Measurements from ENCODE around the gene ZNRD2. TPM values are rescaled to one million over a fixed set of nuclear protein-coding genes. Genes with fewer than 3 reads are reported as not detected.

Gene ZNRD2
- total RNA-seq, 2 donors from 2014 or later: 30.3 to 39.0 TPM

DNA sequence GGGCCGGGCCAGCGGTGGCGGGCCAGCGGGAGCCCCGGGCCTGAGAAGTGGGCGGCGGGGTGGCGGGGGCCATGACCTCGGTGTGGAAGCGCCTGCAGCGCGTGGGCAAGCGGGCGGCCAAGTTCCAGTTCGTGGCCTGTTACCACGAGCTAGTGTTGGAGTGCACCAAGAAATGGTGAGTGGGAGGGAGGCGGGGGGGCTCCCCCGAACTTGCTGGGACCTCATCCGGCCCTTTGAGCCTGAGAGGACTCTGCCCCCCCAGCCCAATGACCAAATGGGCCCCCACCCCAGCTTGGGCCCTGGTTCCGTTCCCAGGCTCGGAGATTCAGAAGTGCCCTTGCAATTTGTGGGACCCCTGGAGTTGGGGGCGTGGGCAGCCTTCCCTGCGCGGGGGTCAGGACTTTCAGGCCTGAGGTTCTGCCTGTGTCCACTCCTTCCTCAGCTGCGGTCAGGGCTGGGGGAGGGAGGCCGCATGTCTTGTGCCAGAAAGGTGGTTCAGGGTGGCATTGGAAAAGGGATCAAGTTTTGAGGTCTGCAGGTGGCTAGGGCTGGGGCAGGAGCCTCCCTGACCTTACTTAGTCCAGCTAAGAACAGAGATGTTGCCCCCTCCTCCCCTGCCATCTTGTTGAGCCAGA, 6.1 kb downstream of the ZNRD2 start:
- no peak for DNase-seq
- peaks cover 5% of the 10 kb centered on the region for H3K36me3 Mint-ChIP-seq (ENCODE audit: low read depth)
- peaks cover 47% of the 10 kb centered on the region for H3K4me1 Mint-ChIP-seq
- H3K27ac Mint-ChIP-seq: peak overlapping the region; percentile 94
- no peaks in the 10 kb centered on the region for H3K9me3 ChIP-seq (ENCODE audit: control insufficient read depth, low read length, poor library complexity, severe bottlenecking)
- no peaks in the 10 kb centered on the region for H3K27me3 Mint-ChIP-seq
- no peak for ATAC-seq
- peak overlapping the region; percentile 94 for H3K4me3 Mint-ChIP-seq

GRCh38 chr11:65576867-65577755, 6.8 kb downstream of the ZNRD2 start:
- ATAC-seq (no peak), DNase-seq (no peak)
- Mint-ChIP-seq H3K27me3 (no peaks in the 10 kb centered on the region), H3K4me1 (peaks cover 46% of the 10 kb centered on the region), H3K27ac (peak overlapping the region; percentile 94), H3K4me3 (peak overlapping the region; percentile 94), H3K36me3 (ENCODE audit: low read depth) (peaks cover 5% of the 10 kb centered on the region)
- no peaks in the 10 kb centered on the region for H3K9me3 ChIP-seq (ENCODE audit: control insufficient read depth, low read length, poor library complexity, severe bottlenecking)

DNA sequence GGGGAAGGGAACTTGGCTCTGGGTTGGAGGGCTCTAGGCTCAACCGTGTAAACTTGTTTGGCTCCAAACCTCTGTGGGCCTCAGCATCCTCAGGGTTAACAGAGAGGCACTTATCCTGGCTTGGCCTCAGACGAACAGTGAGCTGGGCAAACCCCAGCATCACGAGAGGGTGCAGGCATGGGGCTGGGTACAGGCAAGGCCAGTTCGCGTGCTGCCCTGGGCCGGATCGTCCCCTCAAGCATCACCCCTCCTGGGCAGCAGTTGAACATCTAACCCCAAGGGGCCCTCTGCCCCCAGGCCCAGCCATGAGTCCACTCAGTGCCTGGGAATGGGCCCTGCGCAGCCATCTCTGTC, 7.5 kb downstream of the ZNRD2 start:
- Mint-ChIP-seq H3K4me3 (peak overlapping the region; percentile 94), H3K27me3 (no peaks in the 10 kb centered on the region), H3K27ac (peak overlapping the region; percentile 94), H3K36me3 (ENCODE audit: low read depth) (peaks cover 5% of the 10 kb centered on the region), H3K4me1 (peaks cover 50% of the 10 kb centered on the region)
- H3K9me3 ChIP-seq (ENCODE audit: control insufficient read depth, low read length, poor library complexity, severe bottlenecking): no peaks in the 10 kb centered on the region
- no peak for ATAC-seq
- DNase-seq: no peak

DNA sequence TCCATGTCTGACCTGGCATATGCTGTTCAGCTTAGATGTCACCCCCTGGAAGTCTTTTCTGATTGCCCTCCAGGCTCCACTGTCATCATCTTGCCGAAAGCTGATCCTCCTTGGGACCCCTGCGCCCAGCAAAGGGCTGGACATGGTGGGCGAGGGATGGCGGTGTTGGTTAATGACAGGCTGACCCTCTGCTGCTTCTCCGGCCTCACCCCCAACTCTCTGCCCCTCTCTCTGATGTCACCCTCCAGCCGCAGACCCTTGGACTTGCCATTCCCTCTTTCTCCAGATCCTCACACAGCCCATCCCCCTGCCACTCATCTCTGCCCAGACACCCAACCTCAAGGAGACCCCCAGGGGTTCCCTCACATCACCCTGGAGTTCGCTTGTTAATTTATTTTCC, 7.9 kb downstream of the ZNRD2 start:
- DNase-seq (no peak), ATAC-seq (no peak)
- Mint-ChIP-seq H3K4me3 (peak overlapping the region; percentile 94), H3K27ac (peak overlapping the region; percentile 94), H3K4me1 (peaks cover 52% of the 10 kb centered on the region), H3K36me3 (ENCODE audit: low read depth) (peaks cover 5% of the 10 kb centered on the region), H3K27me3 (no peaks in the 10 kb centered on the region)
- H3K9me3 ChIP-seq (ENCODE audit: control insufficient read depth, low read length, poor library complexity, severe bottlenecking): no peaks in the 10 kb centered on the region

GRCh38 chr11:65578667-65579066, 8.4 kb downstream of the ZNRD2 start:
- no peaks in the 10 kb centered on the region for H3K9me3 ChIP-seq (ENCODE audit: control insufficient read depth, low read length, poor library complexity, severe bottlenecking)
- no peak for ATAC-seq
- Mint-ChIP-seq H3K27ac (peak overlapping the region; percentile 94), H3K36me3 (ENCODE audit: low read depth) (peaks cover 8% of the 10 kb centered on the region), H3K4me3 (peak overlapping the region; percentile 74), H3K4me1 (peaks cover 50% of the 10 kb centered on the region), H3K27me3 (no peaks in the 10 kb centered on the region)
- DNase-seq: no peak

DNA sequence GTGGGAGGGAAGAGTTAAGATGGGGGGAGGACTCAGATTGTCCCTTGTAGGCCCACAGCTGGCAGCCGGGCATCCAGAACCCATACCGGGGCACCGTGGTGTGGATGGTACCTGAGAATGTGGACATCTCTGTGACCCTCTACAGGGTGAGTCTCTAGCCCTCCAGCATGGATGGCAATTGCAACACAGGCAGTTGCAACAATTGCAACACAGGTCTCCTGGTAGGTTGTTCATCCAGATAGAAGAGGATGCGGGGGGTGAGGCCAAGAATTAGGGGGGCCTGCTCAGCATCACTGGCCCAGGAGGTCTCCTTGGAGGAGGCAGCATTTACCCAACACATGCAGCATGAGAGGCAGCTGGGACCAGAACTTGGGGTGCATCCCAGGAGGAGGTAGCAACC, 9.0 kb downstream of the ZNRD2 start:
- Mint-ChIP-seq H3K4me1 (peaks cover 49% of the 10 kb centered on the region), H3K27me3 (no peaks in the 10 kb centered on the region), H3K4me3 (no peak overlapping the region), H3K36me3 (ENCODE audit: low read depth) (peaks cover 8% of the 10 kb centered on the region), H3K27ac (no peak overlapping the region)
- DNase-seq (no peak), ATAC-seq (no peak)
- H3K9me3 ChIP-seq (ENCODE audit: control insufficient read depth, low read length, poor library complexity, severe bottlenecking): no peaks in the 10 kb centered on the region

DNA sequence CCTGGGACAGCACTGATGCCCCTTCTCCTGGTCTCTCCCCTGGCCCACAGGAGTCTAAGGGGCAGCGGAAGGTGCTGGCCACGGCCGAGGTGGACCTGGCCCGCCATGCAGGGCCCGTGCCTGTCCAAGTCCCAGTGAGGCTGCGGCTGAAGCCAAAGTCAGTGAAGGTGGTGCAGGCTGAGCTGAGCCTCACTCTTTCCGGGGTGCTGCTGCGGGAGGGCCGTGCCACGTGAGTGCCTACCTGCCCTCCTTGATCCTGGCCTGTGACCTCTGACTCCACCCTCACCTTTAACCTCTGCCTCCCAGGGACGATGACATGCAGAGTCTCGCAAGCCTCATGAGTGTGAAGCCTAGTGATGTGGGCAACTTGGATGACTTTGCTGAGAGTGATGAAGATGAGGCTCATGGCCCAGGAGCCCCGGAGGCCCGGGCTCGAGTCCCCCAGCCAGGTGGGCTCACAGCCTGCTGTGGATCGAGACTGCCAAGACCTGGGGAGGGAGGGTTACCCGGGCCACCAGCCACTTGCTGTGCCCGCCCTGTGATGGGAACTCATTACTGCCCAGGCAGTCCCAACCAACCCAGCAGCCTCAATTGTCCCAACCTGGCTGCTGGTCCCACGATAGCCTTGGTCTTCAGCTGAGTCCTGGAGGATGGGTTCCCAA, 9.9 kb downstream of the ZNRD2 start:
- Mint-ChIP-seq H3K36me3 (ENCODE audit: low read depth) (peaks cover 8% of the 10 kb centered on the region), H3K4me1 (peaks cover 43% of the 10 kb centered on the region), H3K27ac (peak overlapping the region; percentile 72), H3K4me3 (peak overlapping the region; percentile 47), H3K27me3 (no peaks in the 10 kb centered on the region)
- ATAC-seq: no peak
- no peak for DNase-seq
- no peaks in the 10 kb centered on the region for H3K9me3 ChIP-seq (ENCODE audit: control insufficient read depth, low read length, poor library complexity, severe bottlenecking)

DNA sequence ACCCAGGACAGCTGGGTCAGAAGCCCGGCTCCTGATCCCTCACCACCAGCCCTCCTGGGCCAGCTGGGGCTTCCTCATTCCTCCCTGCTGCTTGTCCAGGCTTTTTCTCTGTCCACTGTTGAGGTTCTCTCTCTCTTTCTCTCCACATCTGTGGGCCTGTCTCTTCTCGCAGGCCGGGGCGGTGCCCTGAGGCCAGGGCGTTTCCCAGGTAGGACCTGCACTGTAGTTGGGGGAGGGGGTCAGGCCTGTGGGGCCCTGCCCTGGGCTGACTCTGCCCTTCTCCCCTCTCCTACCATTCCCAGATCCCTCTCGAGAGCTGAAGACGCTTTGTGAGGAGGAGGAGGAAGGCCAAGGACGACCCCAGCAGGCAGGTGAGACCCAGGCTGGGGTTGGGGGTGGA, 10.5 kb downstream of the ZNRD2 start:
- peaks cover 39% of the 10 kb centered on the region for H3K4me1 Mint-ChIP-seq
- no peaks in the 10 kb centered on the region for H3K27me3 Mint-ChIP-seq
- ATAC-seq (no peak), DNase-seq (no peak)
- H3K27ac Mint-ChIP-seq: peak overlapping the region; percentile 72
- no peaks in the 10 kb centered on the region for H3K9me3 ChIP-seq (ENCODE audit: control insufficient read depth, low read length, poor library complexity, severe bottlenecking)
- H3K4me3 Mint-ChIP-seq: no peak overlapping the region
- peaks cover 8% of the 10 kb centered on the region for H3K36me3 Mint-ChIP-seq (ENCODE audit: low read depth)

DNA sequence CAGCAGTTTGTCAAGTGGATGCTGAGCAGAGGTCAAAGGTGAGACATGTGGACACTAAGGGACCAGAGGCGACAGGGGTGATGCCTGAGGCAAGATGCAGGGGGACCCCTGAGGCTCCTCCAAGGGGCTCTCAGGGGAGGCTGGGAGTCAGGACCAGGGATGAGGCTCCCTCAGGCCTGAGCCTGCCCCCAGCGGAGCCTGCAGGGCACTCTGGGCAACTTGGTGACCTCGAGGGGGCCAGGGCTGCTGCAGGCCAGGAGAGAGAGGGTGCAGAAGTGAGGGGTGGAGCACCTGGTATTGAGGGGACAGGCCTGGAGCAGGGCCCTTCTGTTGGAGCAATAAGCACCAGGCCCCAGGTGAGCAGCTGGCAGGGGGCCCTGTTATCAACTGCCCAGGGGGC, 11.7 kb downstream of the ZNRD2 start:
- DNase-seq (no peak), ATAC-seq (no peak)
- H3K36me3 Mint-ChIP-seq (ENCODE audit: low read depth): peaks cover 8% of the 10 kb centered on the region
- H3K4me1 Mint-ChIP-seq: peaks cover 41% of the 10 kb centered on the region
- H3K4me3 Mint-ChIP-seq: peak overlapping the region; percentile 25
- H3K27me3 Mint-ChIP-seq: no peaks in the 10 kb centered on the region
- peak overlapping the region; percentile 91 for H3K27ac Mint-ChIP-seq
- no peaks in the 10 kb centered on the region for H3K9me3 ChIP-seq (ENCODE audit: control insufficient read depth, low read length, poor library complexity, severe bottlenecking)

- Mint-ChIP-seq H3K27me3 (no peaks in the 10 kb centered on the region), H3K4me1 (peaks cover 40% of the 10 kb centered on the region), H3K36me3 (ENCODE audit: low read depth) (peaks cover 3% of the 10 kb centered on the region), H3K4me3 (no peak overlapping the region), H3K27ac (peak overlapping the region; percentile 91)
- H3K9me3 ChIP-seq (ENCODE audit: control insufficient read depth, low read length, poor library complexity, severe bottlenecking): no peaks in the 10 kb centered on the region
- ATAC-seq (no peak), DNase-seq (no peak)
Measured at GRCh38 chr11:65583589-65583988, 13.3 kb downstream of the ZNRD2 start.

GRCh38 chr11:65584106-65584505, 13.8 kb downstream of the ZNRD2 start:
- Mint-ChIP-seq H3K27me3 (no peaks in the 10 kb centered on the region), H3K4me3 (no peak overlapping the region), H3K4me1 (peaks cover 44% of the 10 kb centered on the region), H3K36me3 (ENCODE audit: low read depth) (peaks cover 3% of the 10 kb centered on the region), H3K27ac (peak overlapping the region; percentile 37)
- no peaks in the 10 kb centered on the region for H3K9me3 ChIP-seq (ENCODE audit: control insufficient read depth, low read length, poor library complexity, severe bottlenecking)
- no peak for DNase-seq
- ATAC-seq: no peak

- Mint-ChIP-seq H3K27ac (no peak overlapping the region), H3K27me3 (no peaks in the 10 kb centered on the region), H3K4me3 (no peak overlapping the region), H3K4me1 (peaks cover 45% of the 10 kb centered on the region), H3K36me3 (ENCODE audit: low read depth) (peaks cover 3% of the 10 kb centered on the region)
- no peak for ATAC-seq
- H3K9me3 ChIP-seq (ENCODE audit: control insufficient read depth, low read length, poor library complexity, severe bottlenecking): no peaks in the 10 kb centered on the region
- no peak for DNase-seq
Measured at GRCh38 chr11:65584723-65585171, 14.5 kb downstream of the ZNRD2 start.
